NCI-H2196 (cell line): Measurements from ENCODE around the gene NAB1.
A peak's percentile ranks its signal among the peaks of the same experiment; 100 is the strongest.

Source experiments
- DNase-seq: peaks from one replicate; lab custom pipeline; 2025; ENCODE audit not compliant: unreplicated experiment; lab: John Stamatoyannopoulos, UW

Gene NAB1

GRCh38 chr2:190668892-190669291 is 20.0 kb downstream of the NAB1 start:
- no peak for DNase-seq

- DNase-seq, result no peak
These were observed 21.5 kb downstream of the NAB1 start for GRCh38 chr2:190670182-190670946.

GRCh38 chr2:190674966-190675650 is 26.2 kb downstream of the NAB1 start:
- DNase-seq, result no peak

GRCh38 chr2:190677255-190677654 is 28.4 kb downstream of the NAB1 start:
- DNase-seq, result no peak

- DNase-seq, result no peak
These were observed 29.7 kb downstream of the NAB1 start for GRCh38 chr2:190678444-190679162.

GRCh38 chr2:190679391-190679790 is 30.5 kb downstream of the NAB1 start:
- no peak for DNase-seq

- no peak for DNase-seq
These were observed 31.1 kb downstream of the NAB1 start for GRCh38 chr2:190679813-190680591.

GRCh38 chr2:190682168-190682567 is 33.3 kb downstream of the NAB1 start:
- no peak for DNase-seq

GRCh38 chr2:190683802-190684201 is 34.9 kb downstream of the NAB1 start:
- peak; percentile 50 for DNase-seq

GRCh38 chr2:190684931-190685330 is 36.0 kb downstream of the NAB1 start:
- DNase-seq, result no peak

- no peak for DNase-seq
These were observed 36.5 kb downstream of the NAB1 start for GRCh38 chr2:190685333-190685732.

- no peak for DNase-seq
These were observed 44.8 kb downstream of the NAB1 start for GRCh38 chr2:190693533-190694232.

- no peak for DNase-seq
These were observed 45.6 kb downstream of the NAB1 start for GRCh38 chr2:190694479-190694878.

- DNase-seq, result no peak
These were observed 46.9 kb downstream of the NAB1 start for GRCh38 chr2:190695739-190696138.

- DNase-seq, result no peak
These were observed 48.0 kb downstream of the NAB1 start for GRCh38 chr2:190696792-190697398.

GRCh38 chr2:190697421-190697820 is 48.5 kb downstream of the NAB1 start:
- no peak for DNase-seq

- DNase-seq, result no peak
These were observed 50.0 kb downstream of the NAB1 start for GRCh38 chr2:190698895-190699294.

- no peak for DNase-seq
These were observed 52.7 kb downstream of the NAB1 start for GRCh38 chr2:190701586-190701985.

GRCh38 chr2:190705280-190705679 is 56.4 kb downstream of the NAB1 start:
- DNase-seq, result no peak

- DNase-seq, result no peak
These were observed 58.8 kb downstream of the NAB1 start for GRCh38 chr2:190707726-190708125.
